NOMO-1 treated with dmso at 0.1 percent for 144 hours (cell line): ENCODE results near the gene ITGAE.
A peak's percentile ranks its signal among the peaks of the same experiment; 100 is the strongest.

ENCODE experiments used
- DNase-seq: peaks from one replicate; lab custom pipeline; 2025; ENCODE audit not compliant: unreplicated experiment; lab: John Stamatoyannopoulos, UW

The ITGAE gene

DNA sequence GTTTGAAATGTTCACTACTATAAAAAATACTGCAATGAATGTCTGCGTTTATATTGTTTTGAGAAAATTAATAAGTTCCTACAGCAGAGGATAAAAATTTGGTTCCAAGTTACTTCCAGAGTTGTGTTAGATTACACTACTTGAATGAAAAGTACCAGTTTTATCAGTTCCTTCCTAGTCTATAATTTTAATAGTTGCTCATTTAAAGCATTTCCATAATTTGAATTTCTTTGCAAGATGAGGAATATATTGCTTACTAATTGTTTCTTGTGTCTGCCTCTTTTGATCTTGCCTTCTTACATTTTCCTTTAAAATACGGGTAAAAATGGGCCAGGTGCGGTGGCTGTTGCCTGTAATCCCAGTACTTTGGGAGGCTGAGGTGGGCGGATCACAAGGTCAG, 128.4 kb downstream of the ITGAE start:
- no peak for DNase-seq

DNA sequence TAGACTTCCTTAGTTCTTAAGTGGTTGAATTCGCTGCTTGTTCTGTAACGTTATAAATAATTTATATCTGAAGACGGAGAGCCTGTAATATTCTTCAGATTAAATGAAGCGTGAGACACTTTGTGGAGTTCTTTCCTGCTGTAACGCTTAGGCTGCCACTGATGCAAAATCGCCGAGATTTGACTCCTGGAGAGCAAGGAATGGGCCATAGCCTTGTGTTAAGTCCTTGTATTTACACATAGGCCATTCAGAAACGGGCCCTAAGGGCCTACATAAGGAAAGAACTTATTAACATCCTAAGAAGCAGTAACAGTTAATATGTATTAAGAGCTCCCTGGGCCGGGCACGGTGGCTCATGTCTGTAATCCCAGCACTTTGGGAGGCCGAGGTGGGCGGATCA, 131.4 kb downstream of the ITGAE start:
- DNase-seq = no peak

DNA sequence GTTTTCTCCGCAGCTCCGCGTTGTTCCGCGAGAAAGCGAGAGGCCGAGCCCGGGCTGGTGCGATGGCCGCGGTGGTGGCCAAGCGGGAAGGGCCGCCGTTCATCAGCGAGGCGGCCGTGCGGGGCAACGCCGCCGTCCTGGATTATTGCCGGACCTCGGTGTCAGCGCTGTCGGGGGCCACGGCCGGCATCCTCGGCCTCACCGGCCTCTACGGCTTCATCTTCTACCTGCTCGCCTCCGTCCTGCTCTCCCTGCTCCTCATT, 132.0 kb downstream of the ITGAE start:
- no peak for DNase-seq

DNA sequence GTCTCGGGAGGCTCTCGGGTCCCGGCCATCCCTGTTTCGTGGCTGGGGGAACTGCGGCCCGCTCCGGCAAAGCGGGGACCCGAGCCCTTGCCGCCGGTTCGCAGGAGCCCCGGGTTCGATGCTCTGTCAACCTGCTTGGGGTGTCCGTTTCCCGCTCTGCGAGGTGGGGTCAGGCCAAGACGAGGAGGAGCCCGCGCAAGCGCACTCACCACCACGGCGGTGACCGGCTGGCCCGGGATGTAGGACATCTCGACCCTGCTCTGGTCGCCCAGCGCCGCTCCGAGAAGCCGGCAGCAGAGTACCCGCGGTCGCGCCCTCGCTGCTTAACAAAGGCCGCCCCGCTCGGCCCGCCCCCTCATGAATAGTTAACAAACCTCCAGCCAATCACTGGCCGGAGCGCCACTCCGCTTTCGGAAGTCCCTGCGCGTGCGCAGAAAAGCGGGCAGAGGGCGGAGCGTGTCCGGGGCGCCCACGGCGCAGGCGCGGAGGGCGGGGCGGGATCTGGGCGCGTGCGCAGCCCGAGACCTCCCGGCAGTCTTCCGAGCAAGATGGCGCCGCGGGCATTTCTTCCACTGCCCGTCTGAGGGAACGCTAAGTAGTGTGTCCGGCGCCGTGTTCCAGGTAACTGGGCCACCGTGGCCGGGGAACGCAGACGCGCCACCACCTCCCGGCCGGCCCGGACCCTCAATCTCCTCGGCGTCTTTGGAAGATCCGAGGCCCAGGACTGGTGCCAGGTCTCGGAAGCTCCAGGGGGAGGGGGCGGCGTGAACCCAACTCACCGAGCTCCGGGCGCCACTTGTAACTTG, 132.5 kb downstream of the ITGAE start, which contains the start of the genes EMC6 and TAX1BP3:
Gene EMC6, plus strand, starts transcription at position 534 of the 806 bp plus-strand sequence. CDS start 335 bp downstream, outside the sequence.
Gene TAX1BP3, minus strand, starts transcription at position 300 of the 806 bp plus-strand sequence. Its CDS starts 52 bp downstream, at position 248.
- DNase-seq = peak; percentile 94

GRCh38 chr17:3667366-3668278, 133.4 kb downstream of the ITGAE start:
- DNase-seq = no peak

GRCh38 chr17:3666516-3666915, 134.5 kb downstream of the ITGAE start:
- DNase-seq = no peak

DNA sequence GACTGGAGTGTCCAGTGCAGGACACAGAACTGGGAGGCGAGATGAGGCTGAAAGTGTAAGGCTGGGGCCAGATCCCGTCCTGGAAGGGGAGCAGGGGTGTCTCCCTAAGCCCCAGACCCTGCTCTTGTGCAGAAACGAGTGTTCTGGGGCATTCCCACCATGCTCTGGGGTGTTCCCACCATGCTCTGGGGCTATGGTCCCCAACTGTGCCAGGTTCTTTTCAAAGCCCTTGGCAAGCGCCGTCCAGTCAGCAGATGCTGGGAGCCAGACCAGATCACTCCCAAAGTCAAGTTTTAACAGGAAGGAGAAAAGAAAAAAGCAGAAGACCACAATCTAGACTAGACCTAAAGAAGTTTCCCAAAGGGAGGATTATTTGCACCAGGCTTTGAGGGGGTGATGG, 135.2 kb downstream of the ITGAE start:
- DNase-seq = no peak
